Thymus (tissue), 11 donors: ENCODE results near the gene ATAD3C. TPM values are rescaled to one million over a fixed set of nuclear protein-coding genes. Genes with fewer than 3 reads are reported as not detected.
"Not testable (repeated sequence)": the region's sequence is repeated elsewhere in the genome, so short reads cannot be mapped to it uniquely, and the experiment has no call there.

Experiments
- DNase-seq, 9 donors: peaks; one replicate each; pipeline ENCODE4 v3.0.0-alpha.2; 2013; ENCODE audit warnings: low spot score in 9 of 9, low read depth in 6 of 9, missing footprints in 1 of 9
- H3K27ac ChIP-seq, 2 donors: one replicate each; pipeline ENCODE4 v1.5.1; 2013; ENCODE audit warnings: control low read depth in 1 of 2, low read depth in 1 of 2, low read length in 1 of 2, mild to moderate bottlenecking in 1 of 2, moderate library complexity in 1 of 2
- H3K27me3 ChIP-seq, 2 donors: one replicate each; pipeline ENCODE4 v1.5.1; 2013; ENCODE audit warnings: low read length in 1 of 2; ENCODE audit not compliant: control insufficient read depth in 2 of 2, insufficient read depth in 1 of 2
- H3K36me3 ChIP-seq, 2 donors: one replicate each; pipeline ENCODE4 v1.5.1; 2013; ENCODE audit warnings: low read length in 1 of 2, mild to moderate bottlenecking in 1 of 2, moderate library complexity in 1 of 2; ENCODE audit not compliant: control insufficient read depth in 2 of 2, insufficient read depth in 2 of 2
- H3K4me1 ChIP-seq, 2 donors: one replicate each; pipeline ENCODE4 v1.5.1; 2013; ENCODE audit warnings: low read length in 2 of 2; ENCODE audit not compliant: control insufficient read depth in 2 of 2, insufficient read depth in 2 of 2
- H3K4me3 ChIP-seq, 2 donors: one replicate each; pipeline ENCODE4 v1.5.1; 2013; ENCODE audit warnings: low read length in 2 of 2, control low read depth in 1 of 2, mild to moderate bottlenecking in 1 of 2
- H3K9me3 ChIP-seq, 2 donors: one replicate each; pipeline ENCODE4 v1.5.1; 2013; ENCODE audit warnings: low read length in 1 of 2, mild to moderate bottlenecking in 1 of 2; ENCODE audit not compliant: control insufficient read depth in 2 of 2, insufficient read depth in 1 of 2
- WGBS: extraction: QIAGEN DNeasy Blood & Tissue Kit; methylation state at CpG from one replicate; pipeline ENCODE4 v1.1.7; 2013; 5-methylcytosine and 5-hydroxymethylcytosine counted together
- polyA plus RNA-seq: library from polyadenylated mRNA; stranded (reverse); fragments of 200-250 nt; gene quantifications from one replicate; pipeline ENCODE4 v1.2.3, GENCODE V29; 2013
- total RNA-seq: library from RNA; stranded (reverse); fragments of 120-200 nt; gene quantifications from one replicate; pipeline ENCODE4 v1.2.4, GENCODE V29; 2013
- donor health status: healthy.

ATAD3C gene
- total and polyA plus RNA-seq, 2 donors = 0.24 to 2.8 TPM

GRCh38 chr1:1451696-1452364 lies 2.3 kb downstream of the ATAD3C start:
- Histone ChIP-seq H3K36me3 (no peaks in the 10 kb centered on the region), H3K4me1 (no peaks in the 10 kb centered on the region), H3K4me3 (no peak overlapping the region), H3K9me3 (no peaks in the 10 kb centered on the region), H3K27ac (no peak overlapping the region), H3K27me3 (peaks cover 0 to 9% of the 10 kb centered on the region in 2 donors)
- no peak for DNase-seq
- WGBS = 95% methylated on average over 26 of the region's 26 CpGs

- WGBS = 87% methylated on average over 8 of the region's 8 CpGs
- not testable (repeated sequence) for DNase-seq
These were observed 2.9 kb downstream of the ATAD3C start for GRCh38 chr1:1452365-1452739.

GRCh38 chr1:1452882-1453281 lies 3.4 kb downstream of the ATAD3C start:
- H3K36me3 ChIP-seq = no peaks in the 10 kb centered on the region
- H3K4me3 ChIP-seq = no peak overlapping the region
- peaks cover 0 to 9% of the 10 kb centered on the region in 2 donors for H3K27me3 ChIP-seq
- H3K4me1 ChIP-seq = no peaks in the 10 kb centered on the region
- DNase-seq = no peak
- H3K9me3 ChIP-seq = no peaks in the 10 kb centered on the region
- 97% methylated on average over 16 of the region's 16 CpGs for WGBS
- H3K27ac ChIP-seq = no peak overlapping the region

More at GRCh38 chr1:1452365-1452739, 2.9 kb downstream of the ATAD3C start:
- not testable (repeated sequence) for H3K36me3 ChIP-seq, H3K27me3 ChIP-seq, H3K4me1 ChIP-seq, H3K9me3 ChIP-seq, H3K27ac ChIP-seq, H3K4me3 ChIP-seq

- not testable (repeated sequence) for H3K36me3 ChIP-seq, H3K4me1 ChIP-seq
- WGBS = 86% methylated on average over 36 of the region's 41 CpGs
These were observed 5.0 kb downstream of the ATAD3C start for GRCh38 chr1:1454286-1455056.

GRCh38 chr1:1455366-1455884 lies 5.9 kb downstream of the ATAD3C start:
- H3K36me3 ChIP-seq = no peaks in the 10 kb centered on the region
- H3K4me3 ChIP-seq = no peak overlapping the region
- H3K27me3 ChIP-seq = peaks cover 0 to 15% of the 10 kb centered on the region in 2 donors
- H3K9me3 ChIP-seq = no peaks in the 10 kb centered on the region
- no peak for DNase-seq
- H3K4me1 ChIP-seq = no peaks in the 10 kb centered on the region
- H3K27ac ChIP-seq = no peak overlapping the region
- WGBS = 88% methylated on average over 30 of the region's 30 CpGs

More at GRCh38 chr1:1454286-1455056, 5.0 kb downstream of the ATAD3C start:
- H3K9me3 ChIP-seq, H3K27me3 ChIP-seq, H3K27ac ChIP-seq, DNase-seq, H3K4me3 ChIP-seq: not testable (repeated sequence)

GRCh38 chr1:1455934-1456333 lies 6.4 kb downstream of the ATAD3C start:
- not testable (repeated sequence) for H3K36me3 ChIP-seq, H3K9me3 ChIP-seq, H3K4me1 ChIP-seq, H3K27ac ChIP-seq, H3K4me3 ChIP-seq, DNase-seq
- peaks cover 0 to 20% of the 10 kb centered on the region in 2 donors for H3K27me3 ChIP-seq
- 92% methylated on average over 1 of the region's 15 CpGs for WGBS

GRCh38 chr1:1456683-1457255 lies 7.3 kb downstream of the ATAD3C start:
- WGBS = 91% methylated on average over 18 of the region's 22 CpGs
- H3K27me3 ChIP-seq = peaks cover 0 to 22% of the 10 kb centered on the region in 2 donors
- not testable (repeated sequence) for H3K9me3 ChIP-seq, H3K4me1 ChIP-seq, H3K4me3 ChIP-seq, DNase-seq, H3K36me3 ChIP-seq, H3K27ac ChIP-seq

GRCh38 chr1:1459156-1459555 lies 9.7 kb downstream of the ATAD3C start:
- peaks cover 0 to 19% of the 10 kb centered on the region in 2 donors for H3K27me3 ChIP-seq
- H3K4me1 ChIP-seq, H3K27ac ChIP-seq, H3K36me3 ChIP-seq, H3K4me3 ChIP-seq, DNase-seq, H3K9me3 ChIP-seq: not testable (repeated sequence)
- 98% methylated on average over 16 of the region's 19 CpGs for WGBS

- H3K4me3 ChIP-seq, H3K4me1 ChIP-seq, H3K9me3 ChIP-seq, H3K36me3 ChIP-seq, DNase-seq, H3K27ac ChIP-seq: not testable (repeated sequence)
- peaks cover 0 to 19% of the 10 kb centered on the region in 2 donors for H3K27me3 ChIP-seq
- WGBS = 95% methylated on average over 14 of the region's 14 CpGs
These were observed 10.2 kb downstream of the ATAD3C start for GRCh38 chr1:1459711-1460110.
